ENCODE measurements around the gene HMCN1. TPM values are rescaled to one million over a fixed set of nuclear protein-coding genes. Genes with fewer than 3 reads are reported as not detected.
"Not testable (repeated sequence)": the region's sequence is repeated elsewhere in the genome, so short reads cannot be mapped to it uniquely, and the experiment has no call there.

The HMCN1 gene
- total RNA-seq, 4 donors from 2014 or later, result 11.6 to 95.9 (median 78.6) TPM

DNA sequence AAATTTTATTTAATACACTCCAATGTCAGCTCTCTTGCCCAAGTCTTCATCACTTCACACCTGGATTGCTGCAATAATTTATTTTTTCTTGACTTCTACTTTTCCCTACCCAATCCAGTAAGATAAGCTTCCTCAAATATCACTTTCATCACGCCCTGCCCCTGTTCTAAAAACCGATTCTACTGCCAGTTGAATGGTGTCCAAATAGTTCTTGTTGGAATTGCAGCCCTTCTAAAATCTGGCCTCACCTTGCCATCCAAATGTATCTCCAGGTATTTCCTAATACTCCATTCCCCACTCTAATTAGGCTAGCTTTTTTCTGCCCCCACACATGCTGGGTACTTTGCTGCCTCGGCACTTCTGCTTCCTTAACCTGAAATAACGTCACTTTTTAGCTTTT is 152.5 kb downstream of the HMCN1 start:
- no peak for ATAC-seq
- H3K9me3 ChIP-seq, result no peaks in the 10 kb centered on the region
- no peak overlapping the region for H3K4me3 ChIP-seq
- H3K36me3 ChIP-seq, result no peaks in the 10 kb centered on the region
- 81 to 97% methylated on average over 3 to 4 of the region's 4 CpGs for WGBS, 2 donors (ENCODE audit: low coverage in 1 of 2)
- no peaks in the 10 kb centered on the region for H3K27me3 ChIP-seq
- TF ChIP-seq EP300 (IDR thresholded peaks at IDR 0.05), result no peak
- TF ChIP-seq, protein P1, sequence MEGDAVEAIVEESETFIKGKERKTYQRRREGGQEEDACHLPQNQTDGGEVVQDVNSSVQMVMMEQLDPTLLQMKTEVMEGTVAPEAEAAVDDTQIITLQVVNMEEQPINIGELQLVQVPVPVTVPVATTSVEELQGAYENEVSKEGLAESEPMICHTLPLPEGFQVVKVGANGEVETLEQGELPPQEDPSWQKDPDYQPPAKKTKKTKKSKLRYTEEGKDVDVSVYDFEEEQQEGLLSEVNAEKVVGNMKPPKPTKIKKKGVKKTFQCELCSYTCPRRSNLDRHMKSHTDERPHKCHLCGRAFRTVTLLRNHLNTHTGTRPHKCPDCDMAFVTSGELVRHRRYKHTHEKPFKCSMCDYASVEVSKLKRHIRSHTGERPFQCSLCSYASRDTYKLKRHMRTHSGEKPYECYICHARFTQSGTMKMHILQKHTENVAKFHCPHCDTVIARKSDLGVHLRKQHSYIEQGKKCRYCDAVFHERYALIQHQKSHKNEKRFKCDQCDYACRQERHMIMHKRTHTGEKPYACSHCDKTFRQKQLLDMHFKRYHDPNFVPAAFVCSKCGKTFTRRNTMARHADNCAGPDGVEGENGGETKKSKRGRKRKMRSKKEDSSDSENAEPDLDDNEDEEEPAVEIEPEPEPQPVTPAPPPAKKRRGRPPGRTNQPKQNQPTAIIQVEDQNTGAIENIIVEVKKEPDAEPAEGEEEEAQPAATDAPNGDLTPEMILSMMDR (IDR thresholded peaks at IDR 0.05), result no peak
- TF ChIP-seq POLR2AphosphoS5 (IDR thresholded peaks at IDR 0.05), result no peak
- TF ChIP-seq POLR2A (IDR thresholded peaks at IDR 0.05), result no peak
- no peak overlapping the region for H3K27ac ChIP-seq
- H3K4me1 ChIP-seq, result no peaks in the 10 kb centered on the region

GRCh38 chr1:185892831-185893403 is 158.7 kb downstream of the HMCN1 start:
- H3K36me3 ChIP-seq, ATAC-seq, H3K27ac ChIP-seq, H3K4me3 ChIP-seq, H3K27me3 ChIP-seq, H3K4me1 ChIP-seq, H3K9me3 ChIP-seq: not testable (repeated sequence)
- WGBS, 2 donors (ENCODE audit: low coverage in 1 of 2), result 95 to 97% methylated on average over 6 to 20 of the region's 26 CpGs

GRCh38 chr1:185894791-185895190 is 160.6 kb downstream of the HMCN1 start:
- Histone ChIP-seq H3K4me1 (peaks cover 0 to 5% (median 2%) of the 10 kb centered on the region in 3 donors), H3K36me3 (no peaks in the 10 kb centered on the region), H3K4me3 (no peak overlapping the region), H3K27ac (peak overlapping the region in 1 of 4 donors; percentile 4), H3K27me3 (no peaks in the 10 kb centered on the region), H3K9me3 (no peaks in the 10 kb centered on the region)
- ATAC-seq, result no peak
- 57 to 61% methylated on average over 3 of the region's 3 CpGs for WGBS, 2 donors (ENCODE audit: low coverage in 1 of 2)
- TF ChIP-seq POLR2A (IDR thresholded peaks at IDR 0.05) (no peak), POLR2AphosphoS5 (IDR thresholded peaks at IDR 0.05) (no peak), EP300 (IDR thresholded peaks at IDR 0.05) (no peak)
- TF ChIP-seq, protein P1 (IDR thresholded peaks at IDR 0.05), result no peak

DNA sequence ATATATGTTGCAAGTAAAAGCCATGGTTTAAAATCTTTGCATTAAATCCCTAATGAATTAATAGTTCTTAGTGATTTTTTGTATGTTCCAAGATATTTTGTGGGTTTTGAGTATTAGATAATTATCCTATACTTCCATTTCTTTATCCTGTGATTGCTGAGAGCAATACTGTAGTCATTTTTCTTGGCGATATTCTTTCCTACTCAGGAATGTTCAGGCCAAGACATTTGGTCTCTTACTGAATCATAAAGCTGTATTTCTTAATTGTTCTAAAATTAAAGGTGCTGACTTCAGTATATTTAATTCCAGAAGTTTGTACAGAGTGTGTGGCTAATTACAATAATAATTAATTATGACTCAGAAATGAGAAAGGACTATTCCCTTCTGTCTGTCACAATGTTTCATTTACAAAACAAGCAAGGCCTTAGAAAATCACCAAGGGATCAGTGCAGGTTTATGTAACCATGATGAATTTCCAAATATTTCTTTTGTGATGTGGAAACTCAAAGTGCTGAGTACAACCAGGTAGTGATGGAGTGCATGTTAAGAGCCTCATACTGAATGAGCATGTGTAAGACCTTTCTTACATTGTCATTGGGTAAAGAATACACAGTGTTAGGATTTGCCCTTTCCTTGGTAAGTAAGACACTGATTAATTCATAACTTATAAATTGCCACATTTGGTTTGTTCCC is 161.2 kb downstream of the HMCN1 start:
- no peak for TF ChIP-seq POLR2A (IDR thresholded peaks at IDR 0.05)
- TF ChIP-seq, protein P1 (IDR thresholded peaks at IDR 0.05), result no peak
- H3K27ac ChIP-seq, result peak overlapping the region in 1 of 4 donors; percentile 39

GRCh38 chr1:185896863-185897262 is 162.7 kb downstream of the HMCN1 start:
- Histone ChIP-seq H3K4me3 (no peak overlapping the region), H3K4me1 (peaks cover 0 to 5% (median 2%) of the 10 kb centered on the region in 3 donors), H3K9me3 (no peaks in the 10 kb centered on the region), H3K27ac (no peak overlapping the region), H3K27me3 (no peaks in the 10 kb centered on the region), H3K36me3 (no peaks in the 10 kb centered on the region)
- TF ChIP-seq, protein P1 (IDR thresholded peaks at IDR 0.05), result no peak
- TF ChIP-seq POLR2A (IDR thresholded peaks at IDR 0.05) (no peak), EP300 (IDR thresholded peaks at IDR 0.05) (no peak), POLR2AphosphoS5 (IDR thresholded peaks at IDR 0.05) (no peak)
- ATAC-seq, result no peak

More for the DNA sequence above, 161.2 kb downstream of the HMCN1 start:
- peaks cover 0 to 5% (median 2%) of the 10 kb centered on the region in 3 donors for H3K4me1 ChIP-seq
- 0 to 65% methylated on average over 1 of the region's 1 CpG for WGBS, 2 donors (ENCODE audit: low coverage in 1 of 2)
- H3K27me3 ChIP-seq, result no peaks in the 10 kb centered on the region
- no peak overlapping the region for H3K4me3 ChIP-seq
- peak; percentile 61 for ATAC-seq
- no peaks in the 10 kb centered on the region for H3K36me3 ChIP-seq
- no peaks in the 10 kb centered on the region for H3K9me3 ChIP-seq
